Right atrium auricular region (tissue), 2 donors: ENCODE measurements around the gene TMEM131L. TPM values are rescaled to one million over a fixed set of nuclear protein-coding genes. Genes with fewer than 3 reads are reported as not detected.

Source experiments
- DNase-seq: peaks from one replicate; pipeline ENCODE4 v3.0.0-alpha.2; 2019; ENCODE audit warnings: low spot score
- H3K27ac ChIP-seq, 2 donors: fragments of 200-600 bp; sonication (generic); 1 replicate in 1 of 2; 2 replicates in 1 of 2; pipeline ENCODE4 v1.5.1; 2016 to 2019
- H3K27me3 ChIP-seq, 2 donors: fragments of 200-600 bp; sonication (generic); one replicate each; pipeline versions ENCODE4 v1.5.1 to v1.6.0; 2017 to 2019
- H3K36me3 ChIP-seq: fragments of 200-600 bp; sonication (generic); one replicate; pipeline ENCODE4 v1.5.1; 2016
- H3K4me1 ChIP-seq, 2 donors: fragments of 200-600 bp; sonication (generic); one replicate each; pipeline versions ENCODE4 v1.5.1 to v1.6.0; 2017 to 2019
- H3K4me3 ChIP-seq, 2 donors: fragments of 200-600 bp; sonication (generic); 1 replicate in 1 of 2; 2 replicates in 1 of 2; pipeline ENCODE4 v1.5.1; 2017 to 2019; ENCODE audit warnings: mild to moderate bottlenecking in 1 of 2, moderate library complexity in 1 of 2
- H3K9me3 ChIP-seq, 2 donors: fragments of 200-600 bp; sonication (generic); one replicate each; pipeline ENCODE4 v1.5.1; 2019
- CTCF ChIP-seq, 2 donors: fragments of 200-600 bp; sonication (generic); IDR thresholded peaks; one replicate each; pipeline ENCODE4 v1.5.1; 2019; ENCODE audit warnings: antibody characterized with exemption in 2 of 2
- total RNA-seq, 2 donors: library from RNA; depleted of rRNA; stranded (reverse); fragments of >200 nt; gene quantifications; one replicate each; pipeline ENCODE4 v1.1.0, GENCODE V29; 2016

The TMEM131L gene
- total RNA-seq, 2 donors from 2014 or later = 10.9 to 15.4 TPM

- Histone ChIP-seq H3K4me3 (no peak overlapping the region), H3K4me1 (no peaks in the 10 kb centered on the region), H3K27ac (no peak overlapping the region), H3K9me3 (no peaks in the 10 kb centered on the region), H3K36me3 (no peaks in the 10 kb centered on the region), H3K27me3 (no peaks in the 10 kb centered on the region)
- TF ChIP-seq CTCF (IDR thresholded peaks at IDR 0.05) = no peak
- no peak for DNase-seq
Measured at GRCh38 chr4:153419673-153420278, 46.4 kb upstream of the TMEM131L start.

DNA sequence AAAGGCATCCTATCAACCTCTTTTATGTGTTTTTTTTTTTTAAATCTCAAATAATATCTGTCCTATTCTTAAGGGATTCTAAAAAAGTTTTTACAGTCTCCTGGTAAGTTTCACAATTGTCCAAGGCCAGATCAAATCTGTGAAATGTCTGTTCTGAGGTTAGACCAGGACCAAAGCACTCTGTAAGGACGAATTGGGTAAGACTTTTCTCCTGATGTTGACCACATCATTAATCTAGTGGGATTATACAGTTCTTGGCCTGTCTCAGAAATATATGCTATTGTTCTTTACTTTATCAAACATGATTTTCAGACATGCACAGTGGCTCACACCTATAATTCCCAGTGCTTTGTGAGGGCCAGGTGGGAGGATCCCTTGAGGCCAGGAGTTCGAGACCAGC, 45.8 kb upstream of the TMEM131L start:
- no peaks in the 10 kb centered on the region for H3K4me1 ChIP-seq
- no peak for DNase-seq
- H3K9me3 ChIP-seq = no peaks in the 10 kb centered on the region
- H3K27ac ChIP-seq = no peak overlapping the region
- no peaks in the 10 kb centered on the region for H3K36me3 ChIP-seq
- TF ChIP-seq CTCF (IDR thresholded peaks at IDR 0.05) = no peak
- H3K4me3 ChIP-seq = no peak overlapping the region
- H3K27me3 ChIP-seq = no peaks in the 10 kb centered on the region

- Histone ChIP-seq H3K27ac (no peak overlapping the region), H3K9me3 (no peaks in the 10 kb centered on the region), H3K4me1 (no peaks in the 10 kb centered on the region), H3K36me3 (no peaks in the 10 kb centered on the region), H3K4me3 (no peak overlapping the region), H3K27me3 (no peaks in the 10 kb centered on the region)
- TF ChIP-seq CTCF (IDR thresholded peaks at IDR 0.05) = no peak
- no peak for DNase-seq
Measured at GRCh38 chr4:153421941-153422340, 44.2 kb upstream of the TMEM131L start.

DNA sequence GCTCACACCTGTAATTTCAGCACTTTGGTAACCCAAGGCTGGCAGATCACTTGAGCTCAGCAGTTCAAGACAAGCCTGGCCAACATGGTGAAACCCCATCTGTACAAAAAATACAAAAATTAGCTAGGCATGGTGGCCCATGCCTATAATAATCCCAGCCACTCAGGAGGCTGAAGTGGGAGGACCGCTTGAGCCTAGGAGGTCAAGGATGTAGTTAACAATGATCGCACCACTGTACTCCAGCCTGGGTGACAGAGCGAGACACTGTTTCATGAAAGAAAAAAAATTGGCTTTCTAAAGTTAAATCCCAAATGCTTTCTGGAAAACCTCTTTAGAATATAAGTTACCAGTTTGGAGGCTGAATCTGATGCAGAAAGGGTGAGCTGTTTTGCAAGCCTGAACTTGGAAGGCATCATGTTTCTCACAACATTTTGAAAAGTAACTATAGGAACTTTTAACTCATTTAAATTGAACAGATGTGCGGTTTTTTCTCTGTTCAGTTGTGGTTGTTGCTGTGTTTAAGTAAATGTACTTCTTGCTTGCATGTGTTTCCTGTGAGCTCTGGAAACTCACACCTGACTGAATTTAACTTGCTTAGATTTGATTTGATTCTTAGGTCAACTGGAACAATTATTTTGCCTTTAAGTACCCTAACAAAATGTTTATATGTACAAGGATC, 39.8 kb upstream of the TMEM131L start:
- DNase-seq = no peak
- Histone ChIP-seq H3K4me1 (no peaks in the 10 kb centered on the region), H3K27ac (no peak overlapping the region), H3K9me3 (no peaks in the 10 kb centered on the region), H3K27me3 (no peaks in the 10 kb centered on the region), H3K36me3 (no peaks in the 10 kb centered on the region), H3K4me3 (no peak overlapping the region)
- TF ChIP-seq CTCF (IDR thresholded peaks at IDR 0.05) = no peak

DNA sequence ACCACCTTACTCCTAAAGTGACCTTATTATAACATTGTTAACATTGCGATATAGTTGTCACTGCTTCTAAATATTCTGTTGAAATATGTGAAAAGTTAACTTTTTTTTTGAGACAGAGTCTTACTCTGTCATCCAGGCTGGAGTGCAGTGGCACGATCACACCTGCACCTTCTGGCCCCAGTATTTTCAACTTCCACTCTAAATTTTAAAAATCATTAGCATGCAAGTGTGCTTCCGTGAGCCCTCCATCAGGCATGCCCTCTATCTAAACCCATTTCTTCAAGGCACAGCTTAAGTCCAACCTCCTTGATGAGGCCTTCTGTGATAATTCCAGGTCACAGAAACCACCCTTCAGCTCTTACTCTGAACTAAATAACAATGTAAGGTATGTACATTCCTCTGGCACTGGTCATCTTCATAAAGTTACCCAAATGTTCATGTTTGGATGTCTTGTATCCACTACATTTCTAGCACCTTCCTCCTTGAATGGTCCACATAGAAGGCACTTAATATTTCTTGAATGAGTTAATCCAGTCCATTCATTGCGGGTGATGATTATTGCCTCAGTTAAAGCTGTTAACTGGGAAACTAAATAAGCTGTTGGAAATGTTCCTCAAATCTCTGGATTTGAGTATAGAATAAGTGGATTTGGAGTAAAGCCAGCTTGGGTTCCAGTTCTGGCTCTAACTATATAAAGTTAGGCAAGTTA, 38.6 kb upstream of the TMEM131L start:
- DNase-seq = no peak
- H3K27ac ChIP-seq = no peak overlapping the region
- no peaks in the 10 kb centered on the region for H3K27me3 ChIP-seq
- H3K9me3 ChIP-seq = no peaks in the 10 kb centered on the region
- H3K4me3 ChIP-seq = no peak overlapping the region
- H3K4me1 ChIP-seq = no peaks in the 10 kb centered on the region
- no peak for TF ChIP-seq CTCF (IDR thresholded peaks at IDR 0.05)
- H3K36me3 ChIP-seq = no peaks in the 10 kb centered on the region
